Endothelial cell of umbilical vein (primary cell): ENCODE measurements around the gene ZNF385C. TPM values are rescaled to one million over a fixed set of nuclear protein-coding genes. Genes with fewer than 3 reads are reported as not detected.

ENCODE experiments used
- BruUV-seq: library from RNA; stranded (reverse); fragments of 400-500 nt; replicated peaks from 2 replicates; lab custom pipeline; 2021; lab: Mats Ljungman, UMichigan
- CTCF ChIA-PET: fragments of 300-600, 350-600 bp; sonication (Branson Sonifier 250); formaldehyde crosslinking; loops from one replicate; lab custom pipeline; 2021; ENCODE audit warnings: antibody characterized with exemption, inconsistent platforms; lab: Charles Lee
- POLR2A ChIA-PET: fragments of 300-600, 350-600 bp; sonication (Branson Sonifier 250); formaldehyde crosslinking; loops from one replicate; lab custom pipeline; 2021; ENCODE audit warnings: antibody characterized with exemption, inconsistent platforms; lab: Charles Lee
- DNase-seq: peaks from one replicate; pipeline ENCODE4 v3.0.0-alpha.2; 2011; ENCODE audit warnings: low read depth, low spot score
- FAIRE-seq: peaks from 2 replicates; lab custom pipeline; 2011; peaks lifted over from hg19 to GRCh38; lab: Jason Lieb, UNC
- H2AFZ ChIP-seq: 2 replicates; pipeline ENCODE4 v1.6.0; 2012; ENCODE audit warnings: low read depth, low read length, control low read depth, inconsistent platforms
- H3K27ac ChIP-seq: 2 replicates; pipeline ENCODE4 v1.5.1; 2011; ENCODE audit warnings: low read depth, mild to moderate bottlenecking, control low read depth, low read length, moderate library complexity; ENCODE audit not compliant: insufficient read depth
- H3K27me3 ChIP-seq, 2 experiments: 2 replicates each; pipeline versions ENCODE4 v1.6.0 to v1.6.1; 2011; ENCODE audit warnings: low read length in 2 of 2, mixed read lengths in 1 of 2; ENCODE audit not compliant: control insufficient read depth in 2 of 2, insufficient read depth in 2 of 2
- H3K36me3 ChIP-seq, 2 experiments: 2 replicates in 1 of 2; 3 replicates in 1 of 2; pipeline ENCODE4 v1.5.1; 2011; ENCODE audit warnings: low read length in 2 of 2, mild to moderate bottlenecking in 1 of 2, moderate library complexity in 1 of 2; ENCODE audit not compliant: control insufficient read depth in 2 of 2, insufficient read depth in 2 of 2; ENCODE audit errors: extremely low read depth in 1 of 2
- H3K4me1 ChIP-seq: 3 replicates; pipeline ENCODE4 v1.5.1; 2011; ENCODE audit warnings: mild to moderate bottlenecking, low read length; ENCODE audit not compliant: control insufficient read depth, insufficient read depth; ENCODE audit errors: extremely low read depth
- H3K4me2 ChIP-seq: 2 replicates; pipeline ENCODE4 v1.6.1; 2011; ENCODE audit warnings: low read length, control low read depth, mixed read lengths; ENCODE audit not compliant: insufficient read depth
- H3K4me3 ChIP-seq, 3 experiments: fragments of 200-600 bp in 1 of 3; sonication (generic), shearing (Covaris generic) in 1 of 3; replicated peaks in 1 of 3; 2 replicates each; pipeline ENCODE4 v1.5.1; 2011 to 2016; ENCODE audit warnings: control low read depth in 3 of 3, low read length in 3 of 3, mild to moderate bottlenecking in 2 of 3, inconsistent platforms in 1 of 3, low read depth in 1 of 3, moderate library complexity in 1 of 3; ENCODE audit not compliant: insufficient read depth in 1 of 3
- H3K79me2 ChIP-seq: 2 replicates; pipeline ENCODE4 v1.6.0; 2012; ENCODE audit warnings: low read length, inconsistent platforms; ENCODE audit not compliant: control insufficient read depth, insufficient read depth
- H3K9ac ChIP-seq: replicated peaks from 2 replicates; pipeline ENCODE3; 2011; ENCODE audit warnings: low read length, control low read depth; ENCODE audit not compliant: insufficient read depth; ENCODE audit errors: extremely low read depth
- H3K9me1 ChIP-seq: replicated peaks from 3 replicates; pipeline ENCODE4 v1.6.0; 2011; ENCODE audit warnings: mild to moderate bottlenecking, low read length; ENCODE audit not compliant: control insufficient read depth, insufficient read depth; ENCODE audit errors: extremely low read depth
- H3K9me3 ChIP-seq: replicated peaks from 2 replicates; pipeline ENCODE4 v1.5.1; 2012; ENCODE audit warnings: low read length, inconsistent platforms; ENCODE audit not compliant: control insufficient read depth, insufficient read depth
- H4K20me1 ChIP-seq: replicated peaks from 2 replicates; pipeline ENCODE3; 2011; ENCODE audit warnings: mild to moderate bottlenecking, low read length; ENCODE audit not compliant: control insufficient read depth, insufficient read depth; ENCODE audit errors: extremely low read depth
- EZH2 ChIP-seq: IDR thresholded peaks from 2 replicates; pipeline ENCODE4 v1.6.1; 2012; ENCODE audit warnings: borderline replicate concordance, low read depth, mild to moderate bottlenecking, moderate library complexity, low read length, inconsistent platforms; ENCODE audit not compliant: severe bottlenecking
- FOS ChIP-seq: IDR thresholded peaks from 2 replicates; pipeline ENCODE4 v1.6.1; 2011; ENCODE audit warnings: mild to moderate bottlenecking, low read length, moderate library complexity, borderline replicate concordance; ENCODE audit not compliant: insufficient read depth
- GATA2 ChIP-seq: IDR thresholded peaks from 2 replicates; pipeline ENCODE4 v1.7.0; 2011; ENCODE audit warnings: low read depth, mild to moderate bottlenecking, moderate library complexity, mixed read lengths, low read length; ENCODE audit not compliant: insufficient read length, insufficient read depth
- JUN ChIP-seq: IDR thresholded peaks from 2 replicates; pipeline ENCODE4 v1.6.1; 2011; ENCODE audit warnings: borderline replicate concordance, low read depth; ENCODE audit not compliant: insufficient read length, insufficient read depth
- MAX ChIP-seq: IDR thresholded peaks from 2 replicates; pipeline ENCODE4 v1.6.1; 2011; ENCODE audit not compliant: insufficient read depth, insufficient read length
- MYC ChIP-seq: IDR thresholded peaks from one replicate; pipeline ENCODE4 v1.6.1; 2011; ENCODE audit warnings: mild to moderate bottlenecking, low read depth, low read length
- POLR2A ChIP-seq: IDR thresholded peaks from 2 replicates; pipeline ENCODE4 v1.6.1; 2012; ENCODE audit warnings: low read depth, mild to moderate bottlenecking, control low read depth, low read length
- dilution Hi-C: fragments of 300-500 bp; cut with MboI; formaldehyde crosslinking; loops from one replicate; pipeline ENCODE4 v1.15.0; 2019; ENCODE audit warnings: low sequenced_read_pairs; ENCODE audit not compliant: extremely low pct_ligation_motif_present
- intact Hi-C: fragments of 100-400 bp; cut with micrococcal nuclease; formaldehyde crosslinking; loops from one replicate; pipeline ENCODE4 v1.10.0; 2022
- polyA plus RNA-seq, 4 experiments: library from polyadenylated mRNA; depleted of rRNA in 3 of 4; stranded (reverse) in 3 of 4; unstranded in 1 of 4; fragments of >200 nt; gene quantifications; 2 replicates each; pipeline versions ENCODE4 v1.2.1 to v1.2.3, GENCODE V29; 2011 to 2012; ENCODE audit warnings: missing spikeins in 1 of 4
- total RNA-seq: library from RNA; stranded (reverse); gene quantifications from 2 replicates; pipeline ENCODE4 v1.2.3, GENCODE V29; 2021
- TF ChIP-seq, protein P1 (sequence below), 2 donors: IDR thresholded peaks; 1 replicate in 1 of 2; 2 replicates in 1 of 2; pipeline ENCODE4 v1.5.1; 2011; ENCODE audit warnings: low read length in 2 of 2, mild to moderate bottlenecking in 2 of 2, moderate library complexity in 2 of 2, control low read depth in 1 of 2, inconsistent platforms in 1 of 2, low read depth in 1 of 2; ENCODE audit not compliant: insufficient read depth in 1 of 2; ENCODE audit errors: extremely low read depth in 1 of 2

The ZNF385C gene
- total and polyA plus RNA-seq, 2 donors (not counting 3 experiments of a cell fraction or from before 2014, with no cell fraction given) = 0.07 TPM; not detected in 1

DNA sequence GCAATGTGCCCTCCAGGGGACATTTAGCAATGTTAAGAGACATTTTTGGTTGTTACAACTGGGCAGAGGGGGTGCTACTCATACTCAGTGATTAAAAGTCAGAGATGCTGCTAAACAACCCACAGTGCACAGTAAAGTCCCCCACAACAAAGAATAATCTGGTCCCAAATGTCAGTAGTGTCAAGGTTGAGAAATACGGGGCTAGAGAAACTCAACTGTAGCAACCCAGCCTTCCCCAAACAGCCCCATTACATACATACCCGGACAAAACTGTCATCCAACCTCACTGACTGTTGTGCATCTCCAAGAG lies 101.5 kb downstream of the ZNF385C start:
- Histone ChIP-seq H3K27ac (no peak overlapping the region), H3K9me3 (no peaks in the 10 kb centered on the region), H3K36me3 (peaks cover 26 to 52% of the 10 kb centered on the region in 2 experiments), H3K9me1 (no peaks in the 10 kb centered on the region), H3K4me3 (no peak overlapping the region), H2AFZ (no peak overlapping the region), H3K79me2 (peaks cover 14% of the 10 kb centered on the region), H3K27me3 (no peaks in the 10 kb centered on the region), H3K4me1 (no peaks in the 10 kb centered on the region), H3K9ac (no peak overlapping the region), H4K20me1 (no peaks in the 10 kb centered on the region), H3K4me2 (no peak overlapping the region)
- ChIA-PET CTCF (interaction anchor here (1.2 to 1.6 kb wide), 2 partner anchors 21 to 22 kb away, joined by 3 to 4 read pairs; no protein-coding TSS in a partner anchor), POLR2A (no interaction called here)
- DNase-seq = no peak
- dilution Hi-C loops (no loop called here), intact Hi-C loops (no loop called here)
- no peak for FAIRE-seq
- TF ChIP-seq GATA2 (no peak), FOS (no peak), JUN (no peak), MAX (no peak)
- no TSS peak for BruUV-seq

- Histone ChIP-seq H3K9me1 (no peaks in the 10 kb centered on the region), H3K9ac (no peak overlapping the region), H3K27me3 (no peaks in the 10 kb centered on the region), H3K79me2 (no peaks in the 10 kb centered on the region), H3K9me3 (no peaks in the 10 kb centered on the region), H3K27ac (no peak overlapping the region), H3K4me1 (no peaks in the 10 kb centered on the region), H3K4me3 (no peak overlapping the region), H3K36me3 (peaks cover 28 to 54% of the 10 kb centered on the region in 2 experiments), H2AFZ (no peak overlapping the region), H3K4me2 (no peak overlapping the region), H4K20me1 (no peaks in the 10 kb centered on the region)
- DNase-seq (no peak), FAIRE-seq (no peak)
- POLR2A ChIA-PET = no interaction called here
- no peak for TF ChIP-seq JUN
- no peak for TF ChIP-seq MYC
- TF ChIP-seq, protein P1, sequence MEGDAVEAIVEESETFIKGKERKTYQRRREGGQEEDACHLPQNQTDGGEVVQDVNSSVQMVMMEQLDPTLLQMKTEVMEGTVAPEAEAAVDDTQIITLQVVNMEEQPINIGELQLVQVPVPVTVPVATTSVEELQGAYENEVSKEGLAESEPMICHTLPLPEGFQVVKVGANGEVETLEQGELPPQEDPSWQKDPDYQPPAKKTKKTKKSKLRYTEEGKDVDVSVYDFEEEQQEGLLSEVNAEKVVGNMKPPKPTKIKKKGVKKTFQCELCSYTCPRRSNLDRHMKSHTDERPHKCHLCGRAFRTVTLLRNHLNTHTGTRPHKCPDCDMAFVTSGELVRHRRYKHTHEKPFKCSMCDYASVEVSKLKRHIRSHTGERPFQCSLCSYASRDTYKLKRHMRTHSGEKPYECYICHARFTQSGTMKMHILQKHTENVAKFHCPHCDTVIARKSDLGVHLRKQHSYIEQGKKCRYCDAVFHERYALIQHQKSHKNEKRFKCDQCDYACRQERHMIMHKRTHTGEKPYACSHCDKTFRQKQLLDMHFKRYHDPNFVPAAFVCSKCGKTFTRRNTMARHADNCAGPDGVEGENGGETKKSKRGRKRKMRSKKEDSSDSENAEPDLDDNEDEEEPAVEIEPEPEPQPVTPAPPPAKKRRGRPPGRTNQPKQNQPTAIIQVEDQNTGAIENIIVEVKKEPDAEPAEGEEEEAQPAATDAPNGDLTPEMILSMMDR (IDR thresholded peaks at IDR 0.05; ENCODE audit: extremely low read depth in 1 of 2, insufficient read depth in 1 of 2, low read depth in 1 of 2, low read length in 2 of 2) = no peak
- no peak for TF ChIP-seq GATA2
- no peak for TF ChIP-seq POLR2A
- no peak for TF ChIP-seq EZH2
- CTCF ChIA-PET = no interaction called here
- dilution Hi-C loops = no loop called here
- no TSS peak for BruUV-seq
- intact Hi-C loops = no loop called here
Observed at GRCh38 chr17:41992576-41992975, 105.7 kb downstream of the ZNF385C start.
